Mesodermal cell (in vitro differentiated cells): ENCODE data around the gene MCF2L.

Source experiments
- H3K27ac ChIP-seq: 2 replicates; pipeline ENCODE4 v1.7.0; 2013; ENCODE audit warnings: mild to moderate bottlenecking, low read depth, low read length, moderate library complexity; ENCODE audit not compliant: severe bottlenecking
- H3K36me3 ChIP-seq: 2 replicates; pipeline ENCODE4 v1.7.1; 2013; ENCODE audit warnings: mild to moderate bottlenecking, low read length, moderate library complexity; ENCODE audit not compliant: control insufficient read depth, insufficient read depth
- H3K4me1 ChIP-seq: one replicate; pipeline ENCODE4 v1.7.1; 2013; ENCODE audit warnings: mild to moderate bottlenecking, low read length; ENCODE audit not compliant: insufficient read depth, control insufficient read depth, poor library complexity, severe bottlenecking
- H3K4me3 ChIP-seq: 2 replicates; pipeline ENCODE4 v1.7.0; 2013; ENCODE audit warnings: low read length, control low read depth, mild to moderate bottlenecking; ENCODE audit not compliant: insufficient read depth, poor library complexity, severe bottlenecking; ENCODE audit errors: extremely low read depth
- H3K9me3 ChIP-seq: 2 replicates; pipeline ENCODE4 v1.7.1; 2013; ENCODE audit warnings: mild to moderate bottlenecking, low read length, moderate library complexity; ENCODE audit not compliant: control insufficient read depth
- WGBS, 2 experiments: methylation state at CpG; one replicate each; pipeline ENCODE4 v1.1.5; 2013; ENCODE audit warnings: missing lambda C conversion rate in 2 of 2; ENCODE audit not compliant: insufficient coverage in 2 of 2; 5-methylcytosine and 5-hydroxymethylcytosine counted together

MCF2L gene

DNA sequence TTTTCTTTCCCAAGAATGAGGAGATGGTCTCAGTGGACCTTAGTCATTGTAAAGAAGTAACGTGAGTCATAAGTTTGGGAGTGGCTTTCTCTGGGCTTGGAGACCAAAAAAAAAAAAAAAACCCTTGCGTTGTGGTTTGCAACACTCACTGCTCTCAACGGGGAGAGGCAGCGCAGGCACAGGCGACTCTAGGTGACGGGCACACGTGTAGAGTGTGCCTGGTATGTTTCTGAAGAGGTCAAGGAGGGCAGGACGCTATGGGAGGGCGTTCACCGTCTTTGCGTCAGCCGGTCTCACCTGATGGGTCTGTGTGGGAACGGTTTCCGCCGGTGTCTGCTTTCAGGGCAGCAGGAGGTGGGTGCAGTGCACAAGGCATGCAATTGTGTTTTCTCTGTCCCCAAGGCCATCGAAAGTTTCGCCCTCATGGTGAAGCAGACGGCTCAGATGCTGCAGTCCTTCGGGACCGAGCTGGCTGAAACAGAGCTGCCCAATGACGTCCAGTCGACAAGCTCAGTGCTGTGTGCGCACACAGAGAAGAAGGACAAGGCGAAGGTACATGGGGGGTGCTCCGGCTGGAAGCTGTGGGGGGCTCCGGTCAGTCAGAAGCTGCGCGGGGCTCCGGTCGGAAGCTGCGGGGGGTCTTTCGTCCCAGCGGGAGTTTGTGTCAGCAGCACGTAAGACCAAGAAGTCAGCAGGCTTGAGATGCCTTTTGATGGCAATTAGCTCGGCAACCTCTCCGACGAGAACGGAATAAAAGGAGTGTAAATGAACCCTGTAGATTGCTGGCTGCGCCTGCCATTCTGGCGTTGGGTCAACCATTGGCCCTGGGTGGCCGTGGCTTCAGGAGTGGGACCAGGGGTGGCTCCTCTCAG lies 95.8 kb downstream of the MCF2L start:
- Histone ChIP-seq H3K36me3 (no peaks in the 10 kb centered on the region), H3K9me3 (no peaks in the 10 kb centered on the region), H3K4me3 (no peak overlapping the region), H3K4me1 (peaks cover 14% of the 10 kb centered on the region), H3K27ac (no peak overlapping the region)
- WGBS, 2 experiments: 79 to 82% methylated on average over 36 to 40 of the region's 41 CpGs

DNA sequence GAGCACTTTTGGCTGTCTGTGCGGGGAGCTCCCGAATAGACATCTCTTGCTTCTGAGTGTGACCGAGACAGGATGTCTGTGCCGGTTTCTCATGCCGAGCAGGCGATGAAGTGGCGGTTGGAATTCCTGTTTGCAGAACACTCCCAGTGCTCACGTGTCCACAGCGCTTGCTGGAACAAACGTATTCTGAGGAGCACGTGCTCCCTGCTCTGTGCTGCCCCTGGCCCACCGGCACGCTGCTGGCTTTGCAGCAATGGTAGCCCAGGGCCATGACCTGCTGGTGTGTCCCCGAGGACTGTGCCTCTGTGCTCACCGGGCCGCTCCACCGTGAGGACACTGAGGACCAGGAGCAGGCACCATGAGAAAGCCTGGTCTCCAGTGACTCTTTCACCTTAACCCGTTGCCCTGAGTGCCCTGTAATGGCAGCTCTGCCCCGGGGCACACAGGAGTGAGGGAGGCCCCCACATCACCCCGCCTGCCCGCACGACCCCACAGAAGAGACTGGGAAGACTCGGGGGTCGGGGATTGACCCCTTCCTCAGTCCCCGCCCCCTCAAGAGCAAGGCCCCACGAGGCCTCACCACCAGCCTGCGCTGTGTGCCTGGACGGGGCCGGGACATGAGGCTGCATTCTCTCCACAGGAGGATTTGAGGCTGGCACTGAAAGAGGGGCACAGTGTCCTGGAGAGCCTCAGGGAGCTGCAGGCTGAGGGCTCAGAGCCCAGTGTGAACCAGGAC lies 96.6 kb downstream of the MCF2L start:
- WGBS, 2 experiments: 89 to 92% methylated on average over 27 to 29 of the region's 29 CpGs
- Histone ChIP-seq H3K27ac (no peak overlapping the region), H3K36me3 (no peaks in the 10 kb centered on the region), H3K4me1 (peaks cover 14% of the 10 kb centered on the region), H3K4me3 (no peak overlapping the region), H3K9me3 (no peaks in the 10 kb centered on the region)

- WGBS, 2 experiments: 92 to 98% methylated on average over 9 to 10 of the region's 10 CpGs
- H3K4me3 ChIP-seq: no peak overlapping the region
These were observed 97.1 kb downstream of the MCF2L start for GRCh38 chr13:113066142-113066455.

GRCh38 chr13:113066746-113067145 lies 97.7 kb downstream of the MCF2L start:
- Histone ChIP-seq H3K27ac (no peak overlapping the region), H3K4me1 (peaks cover 14% of the 10 kb centered on the region), H3K9me3 (no peaks in the 10 kb centered on the region), H3K36me3 (no peaks in the 10 kb centered on the region), H3K4me3 (no peak overlapping the region)
- WGBS, 2 experiments: 95 to 97% methylated on average over 16 to 18 of the region's 19 CpGs

More at GRCh38 chr13:113066142-113066455, 97.1 kb downstream of the MCF2L start:
- Histone ChIP-seq H3K4me1 (peaks cover 14% of the 10 kb centered on the region), H3K36me3 (no peaks in the 10 kb centered on the region), H3K27ac (no peak overlapping the region), H3K9me3 (no peaks in the 10 kb centered on the region)

DNA sequence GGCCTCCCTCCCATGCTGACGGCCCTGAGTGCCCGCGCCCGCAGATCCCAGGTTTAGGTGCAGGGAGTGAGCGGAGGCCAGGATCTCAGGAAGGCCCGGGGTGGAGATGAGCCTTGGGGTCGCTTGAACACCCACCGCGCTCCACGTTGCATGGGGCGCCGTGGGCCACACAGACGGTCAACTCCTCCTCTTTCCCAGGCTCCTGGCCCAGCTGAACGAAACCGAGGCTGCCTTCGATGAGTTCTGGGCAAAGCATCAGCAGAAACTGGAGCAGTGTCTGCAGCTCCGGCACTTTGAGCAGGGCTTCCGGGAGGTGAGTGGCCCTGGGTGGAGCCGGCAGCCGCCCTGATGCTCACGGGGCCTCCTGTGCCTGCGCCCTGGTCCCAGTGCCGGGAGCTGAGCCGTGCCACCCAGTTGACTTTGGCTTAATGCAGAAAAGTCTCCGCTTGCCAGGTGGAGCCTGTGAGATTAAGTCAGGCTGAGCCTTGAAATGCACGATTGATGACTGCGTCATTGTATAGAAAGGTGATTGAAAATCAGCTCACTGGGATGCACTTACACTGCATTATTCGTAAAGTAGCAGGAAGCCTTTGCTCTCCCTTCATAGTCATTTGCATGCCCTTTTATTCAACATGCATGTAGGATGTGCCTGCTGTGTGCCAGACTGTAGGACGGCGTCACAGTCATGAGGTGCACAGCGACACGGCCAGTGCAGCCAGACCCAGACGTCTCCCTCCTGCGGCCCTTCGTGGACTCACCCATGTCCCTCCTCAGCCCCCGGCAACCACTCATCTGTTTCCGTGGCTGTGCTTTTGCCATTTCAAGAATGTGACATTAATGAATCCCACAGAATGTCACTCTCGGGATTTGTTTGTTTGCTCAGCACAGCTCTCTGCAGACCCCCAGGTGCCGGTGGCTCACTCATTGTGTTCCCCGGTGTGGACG lies 101.1 kb downstream of the MCF2L start:
- Histone ChIP-seq H3K9me3 (no peaks in the 10 kb centered on the region), H3K4me1 (peaks cover 2% of the 10 kb centered on the region), H3K27ac (no peak overlapping the region), H3K4me3 (no peak overlapping the region), H3K36me3 (no peaks in the 10 kb centered on the region)
- 85 to 86% methylated on average over 39 to 41 of the region's 41 CpGs for WGBS, 2 experiments

DNA sequence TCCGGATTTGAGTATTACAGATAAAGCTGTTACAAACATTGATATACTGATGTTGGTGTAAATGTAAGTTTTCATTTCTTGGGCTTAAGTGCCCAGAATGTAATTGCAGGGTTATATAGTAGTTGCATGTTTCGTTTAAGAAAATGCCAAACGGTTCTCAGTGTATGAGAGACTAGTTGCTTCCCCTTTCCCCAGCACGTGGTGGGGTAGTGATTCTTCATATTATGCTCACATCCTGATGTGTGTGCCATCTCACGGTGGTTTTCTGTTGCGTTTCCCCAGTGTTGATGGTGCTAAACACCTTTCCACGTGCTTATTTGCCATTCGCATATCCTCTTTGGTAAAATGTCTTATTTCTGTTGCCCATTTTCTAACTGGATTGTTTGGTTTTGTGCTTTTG lies 101.8 kb downstream of the MCF2L start:
- Histone ChIP-seq H3K27ac (no peak overlapping the region), H3K9me3 (no peaks in the 10 kb centered on the region), H3K4me1 (no peaks in the 10 kb centered on the region), H3K4me3 (no peak overlapping the region), H3K36me3 (no peaks in the 10 kb centered on the region)
- 91 to 92% methylated on average over 5 to 7 of the region's 8 CpGs for WGBS, 2 experiments

GRCh38 chr13:113072376-113072775 lies 103.4 kb downstream of the MCF2L start:
- no peak overlapping the region for H3K27ac ChIP-seq
- no peaks in the 10 kb centered on the region for H3K9me3 ChIP-seq
- no peak overlapping the region for H3K4me3 ChIP-seq
- WGBS, 2 experiments: 100% methylated on average over 1 of the region's 3 CpGs; no CpG with 5 or more reads in 1 of the 2 experiments
- H3K36me3 ChIP-seq: no peaks in the 10 kb centered on the region
- H3K4me1 ChIP-seq: no peaks in the 10 kb centered on the region

DNA sequence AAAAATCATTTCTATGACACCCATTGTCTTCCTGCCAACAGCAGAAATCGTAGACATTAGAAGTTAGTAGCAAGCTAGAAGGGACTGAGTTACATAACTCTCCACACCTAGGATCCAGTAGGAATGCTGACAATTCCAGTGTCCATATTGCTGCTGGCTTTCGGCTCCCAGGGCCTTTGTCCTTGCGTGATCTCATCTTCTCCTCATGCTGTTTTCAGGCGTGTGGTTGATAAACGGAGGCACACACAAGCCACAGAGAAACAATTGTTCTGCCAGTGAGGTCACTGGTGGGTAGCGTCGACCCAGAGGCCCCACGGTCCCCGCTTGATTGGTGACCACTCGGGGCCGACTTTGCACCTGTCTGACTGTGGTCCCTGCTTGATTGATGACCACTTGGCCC lies 104.9 kb downstream of the MCF2L start:
- WGBS, 2 experiments: 92 to 93% methylated on average over 11 of the region's 11 CpGs
- Histone ChIP-seq H3K27ac (no peak overlapping the region), H3K4me1 (no peaks in the 10 kb centered on the region), H3K4me3 (no peak overlapping the region), H3K36me3 (no peaks in the 10 kb centered on the region), H3K9me3 (no peaks in the 10 kb centered on the region)

DNA sequence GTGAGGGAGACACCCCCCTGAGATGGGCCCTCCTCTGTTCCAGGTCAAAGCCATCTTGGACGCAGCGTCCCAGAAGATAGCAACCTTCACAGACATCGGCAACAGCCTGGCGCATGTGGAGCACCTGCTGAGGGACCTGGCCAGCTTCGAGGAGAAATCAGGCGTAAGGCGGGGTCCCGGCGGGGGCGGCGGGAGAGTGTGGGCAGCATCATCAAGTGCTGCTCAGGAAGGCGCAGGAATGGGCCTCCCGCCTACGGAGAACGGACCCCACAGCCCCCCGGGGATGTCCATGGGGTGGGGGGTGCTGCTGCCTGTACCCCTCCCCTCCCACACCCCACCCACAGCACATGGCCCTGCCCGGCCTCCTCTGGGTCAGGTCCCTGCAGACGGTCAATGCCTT lies 105.4 kb downstream of the MCF2L start:
- Histone ChIP-seq H3K4me3 (no peak overlapping the region), H3K27ac (no peak overlapping the region), H3K4me1 (no peaks in the 10 kb centered on the region), H3K36me3 (no peaks in the 10 kb centered on the region), H3K9me3 (no peaks in the 10 kb centered on the region)
- WGBS, 2 experiments: 96 to 97% methylated on average over 13 to 16 of the region's 18 CpGs

GRCh38 chr13:113074876-113075275 lies 105.9 kb downstream of the MCF2L start:
- H3K4me3 ChIP-seq: no peak overlapping the region
- H3K36me3 ChIP-seq: no peaks in the 10 kb centered on the region
- H3K27ac ChIP-seq: no peak overlapping the region
- 95 to 96% methylated on average over 15 to 18 of the region's 22 CpGs for WGBS, 2 experiments
- no peaks in the 10 kb centered on the region for H3K9me3 ChIP-seq
- no peaks in the 10 kb centered on the region for H3K4me1 ChIP-seq
